PC-9 (cell line): ENCODE measurements around the gene LRRC7. TPM values are rescaled to one million over a fixed set of nuclear protein-coding genes. Genes with fewer than 3 reads are reported as not detected.

Source experiments
- BruUV-seq: library from RNA; stranded (reverse); fragments of 400-500 nt; replicated peaks from 2 replicates; lab custom pipeline; 2021; lab: Mats Ljungman, UMichigan
- CTCF ChIA-PET: fragments of 300-600 bp; sonication (Branson Sonifier 250); formaldehyde crosslinking; loops from one replicate; lab custom pipeline; 2022; ENCODE audit warnings: antibody characterized with exemption; lab: Charles Lee
- POLR2A ChIA-PET: fragments of 300-600 bp; sonication (Branson Sonifier 250); formaldehyde crosslinking; loops from one replicate; lab custom pipeline; 2022; ENCODE audit warnings: antibody characterized with exemption; ENCODE audit not compliant: unreplicated experiment; lab: Charles Lee
- DNase-seq, 2 experiments: peaks; one replicate each; pipeline versions ENCODE4 v3.0.0 to v3.0.0-alpha.2; 2015 to 2022; ENCODE audit warnings: mixed read lengths in 1 of 2
- H2AFZ ChIP-seq: fragments of 200-600 bp; sonication (generic); 2 replicates; pipeline ENCODE4 v1.8.1; 2017; ENCODE audit warnings: antibody characterized with exemption
- H3F3A ChIP-seq: fragments of 200-600 bp; sonication (generic); 2 replicates; pipeline ENCODE4 v1.8.1; 2017; ENCODE audit warnings: antibody characterized with exemption, mild to moderate bottlenecking, low read depth; ENCODE audit not compliant: insufficient read depth
- H3K27ac ChIP-seq: fragments of 200-600 bp; sonication (generic); 2 replicates; pipeline ENCODE4 v1.6.1; 2016; ENCODE audit warnings: mixed run types
- H3K27me3 ChIP-seq: fragments of 200-600 bp; sonication (generic); 2 replicates; pipeline ENCODE4 v1.6.1; 2016; ENCODE audit warnings: low read depth, mixed run types; ENCODE audit not compliant: insufficient read depth
- H3K36me3 ChIP-seq: fragments of 200-600 bp; sonication (generic); 2 replicates; pipeline ENCODE4 v1.6.1; 2016; ENCODE audit warnings: low read depth, mixed run types
- H3K4me1 ChIP-seq: fragments of 200-600 bp; sonication (generic); replicated peaks from 2 replicates; pipeline ENCODE4 v1.6.1; 2016; ENCODE audit warnings: mixed run types; ENCODE audit not compliant: insufficient read depth
- H3K4me2 ChIP-seq: fragments of 200-600 bp; sonication (generic); 2 replicates; pipeline ENCODE4 v1.6.1; 2017; ENCODE audit warnings: mixed run types
- H3K4me3 ChIP-seq: fragments of 200-600 bp; sonication (generic); 2 replicates; pipeline ENCODE4 v1.6.1; 2016; ENCODE audit warnings: mixed run types
- H3K79me2 ChIP-seq: fragments of 200-600 bp; sonication (generic); 2 replicates; pipeline ENCODE4 v1.6.1; 2017; ENCODE audit warnings: low read depth, mixed run types
- H3K9me2 ChIP-seq: fragments of 200-600 bp; sonication (generic); 2 replicates; pipeline ENCODE4 v1.8.1; 2017; ENCODE audit warnings: mild to moderate bottlenecking; ENCODE audit not compliant: insufficient read depth
- H3K9me3 ChIP-seq: fragments of 200-600 bp; sonication (generic); 2 replicates; pipeline ENCODE4 v1.8.1; 2016; ENCODE audit warnings: low read depth; ENCODE audit not compliant: insufficient read depth
- H4K20me1 ChIP-seq: fragments of 200-600 bp; sonication (generic); 2 replicates; pipeline ENCODE4 v1.8.1; 2017; ENCODE audit not compliant: insufficient read depth
- EZH2 ChIP-seq: fragments of 200-600 bp; sonication (generic); IDR thresholded peaks from 2 replicates; pipeline ENCODE4 v1.8.0; 2017; ENCODE audit warnings: antibody characterized with exemption, low read depth
- intact Hi-C: fragments of 100-400 bp; cut with micrococcal nuclease; formaldehyde crosslinking; loops from one replicate; pipeline ENCODE4 v1.10.0; 2022; ENCODE audit not compliant: unreplicated experiment
- total RNA-seq: library from RNA; stranded (reverse); gene quantifications from 2 replicates; pipeline ENCODE4 v1.2.3, GENCODE V29; 2021
- TF ChIP-seq, protein P1 (sequence below): fragments of 200-600 bp; sonication (generic); conservative IDR thresholded peaks from 2 replicates; pipeline ENCODE4 v1.6.1; 2017; ENCODE audit warnings: mixed run types, antibody characterized with exemption, mild to moderate bottlenecking, moderate library complexity

Gene LRRC7
- total RNA-seq, 1 experiment from 2014 or later = not detected

DNA sequence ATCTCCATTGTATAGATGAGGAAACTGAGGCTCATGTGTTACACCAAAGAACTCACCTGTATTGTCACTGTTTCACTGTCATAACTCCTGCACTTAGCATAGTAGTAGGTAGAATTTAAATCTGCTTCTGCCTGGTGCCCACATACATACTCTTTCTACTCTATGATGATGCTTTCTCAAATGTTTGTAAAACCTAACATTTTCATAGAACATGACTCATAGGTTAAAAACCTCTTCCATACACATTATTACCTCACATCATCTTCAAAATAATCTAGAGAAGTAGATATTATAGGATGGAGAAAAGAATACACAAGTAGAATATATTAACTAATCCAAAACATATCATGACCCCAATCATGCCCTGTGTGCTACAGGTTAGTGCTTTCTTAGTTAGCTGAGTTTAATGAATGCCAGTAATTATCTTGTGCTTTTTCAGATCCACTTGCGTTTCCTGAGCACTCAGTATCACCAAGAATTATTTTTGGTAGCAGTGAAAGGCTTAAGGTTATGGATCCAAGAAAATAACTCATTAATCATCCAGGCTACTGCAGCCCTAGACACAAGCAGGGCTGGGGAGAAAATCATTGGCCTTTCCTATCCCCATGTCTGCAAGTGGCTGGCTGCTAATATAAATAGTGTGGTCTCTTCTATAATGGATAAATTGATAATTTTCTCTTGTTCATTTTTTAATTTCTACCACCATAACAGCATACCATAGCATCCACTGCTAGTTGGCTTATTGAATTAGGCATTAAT, 480.8 kb downstream of the LRRC7 start:
- ChIA-PET CTCF (no interaction called here), POLR2A (no interaction called here)
- intact Hi-C loops = no loop called here
- no peaks in the 10 kb centered on the region for H3F3A ChIP-seq
- no peaks in the 10 kb centered on the region; the same call in 1 of the 2 replicates for H3K9me2 ChIP-seq
- no peaks in the 10 kb centered on the region for H3K36me3 ChIP-seq
- no peak overlapping the region for H3K4me3 ChIP-seq
- TF ChIP-seq EZH2 = no peak
- TF ChIP-seq, protein P1, sequence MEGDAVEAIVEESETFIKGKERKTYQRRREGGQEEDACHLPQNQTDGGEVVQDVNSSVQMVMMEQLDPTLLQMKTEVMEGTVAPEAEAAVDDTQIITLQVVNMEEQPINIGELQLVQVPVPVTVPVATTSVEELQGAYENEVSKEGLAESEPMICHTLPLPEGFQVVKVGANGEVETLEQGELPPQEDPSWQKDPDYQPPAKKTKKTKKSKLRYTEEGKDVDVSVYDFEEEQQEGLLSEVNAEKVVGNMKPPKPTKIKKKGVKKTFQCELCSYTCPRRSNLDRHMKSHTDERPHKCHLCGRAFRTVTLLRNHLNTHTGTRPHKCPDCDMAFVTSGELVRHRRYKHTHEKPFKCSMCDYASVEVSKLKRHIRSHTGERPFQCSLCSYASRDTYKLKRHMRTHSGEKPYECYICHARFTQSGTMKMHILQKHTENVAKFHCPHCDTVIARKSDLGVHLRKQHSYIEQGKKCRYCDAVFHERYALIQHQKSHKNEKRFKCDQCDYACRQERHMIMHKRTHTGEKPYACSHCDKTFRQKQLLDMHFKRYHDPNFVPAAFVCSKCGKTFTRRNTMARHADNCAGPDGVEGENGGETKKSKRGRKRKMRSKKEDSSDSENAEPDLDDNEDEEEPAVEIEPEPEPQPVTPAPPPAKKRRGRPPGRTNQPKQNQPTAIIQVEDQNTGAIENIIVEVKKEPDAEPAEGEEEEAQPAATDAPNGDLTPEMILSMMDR = no peak
- no peak overlapping the region for H3K27ac ChIP-seq
- no peaks in the 10 kb centered on the region for H3K79me2 ChIP-seq
- H4K20me1 ChIP-seq = no peaks in the 10 kb centered on the region; the same call in 1 of the 2 replicates
- no peaks in the 10 kb centered on the region for H3K9me3 ChIP-seq
- BruUV-seq = no TSS peak
- no peaks in the 10 kb centered on the region for H3K27me3 ChIP-seq
- no peak overlapping the region for H2AFZ ChIP-seq
- DNase-seq = no peak
- H3K4me1 ChIP-seq = peaks cover 17% of the 10 kb centered on the region
- H3K4me2 ChIP-seq = no peak overlapping the region

DNA sequence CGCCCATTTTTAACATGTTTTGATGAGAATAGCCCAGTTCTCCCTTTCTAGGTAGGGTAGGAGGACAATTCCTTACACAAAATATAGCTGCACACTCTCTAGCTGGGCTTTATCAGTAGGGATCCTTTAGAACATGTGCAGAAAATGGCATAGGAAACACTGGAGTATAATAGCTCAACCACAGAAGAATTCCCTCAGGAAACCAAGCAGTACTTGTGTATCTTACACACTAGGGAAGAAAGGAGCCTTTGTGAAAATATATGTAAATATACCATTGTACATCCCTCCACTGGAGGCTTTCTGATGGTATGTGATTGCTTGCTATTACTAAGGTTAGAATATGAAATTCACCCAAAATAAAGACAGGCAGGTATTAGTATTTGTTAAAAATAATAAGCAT, 484.2 kb downstream of the LRRC7 start:
- POLR2A ChIA-PET = no interaction called here
- TF ChIP-seq, protein P1 = no peak
- TF ChIP-seq EZH2 = no peak
- DNase-seq = no peak
- CTCF ChIA-PET = no interaction called here
- intact Hi-C loops = no loop called here
- Histone ChIP-seq H3F3A (no peaks in the 10 kb centered on the region), H3K36me3 (no peaks in the 10 kb centered on the region), H4K20me1 (no peaks in the 10 kb centered on the region), H3K9me3 (no peaks in the 10 kb centered on the region), H3K79me2 (no peaks in the 10 kb centered on the region), H3K4me1 (no peaks in the 10 kb centered on the region), H3K9me2 (no peaks in the 10 kb centered on the region; the same call in 1 of the 2 replicates), H3K27me3 (no peaks in the 10 kb centered on the region), H3K4me2 (no peak overlapping the region), H3K4me3 (no peak overlapping the region), H2AFZ (no peak overlapping the region), H3K27ac (no peak overlapping the region)
- BruUV-seq = no TSS peak

DNA sequence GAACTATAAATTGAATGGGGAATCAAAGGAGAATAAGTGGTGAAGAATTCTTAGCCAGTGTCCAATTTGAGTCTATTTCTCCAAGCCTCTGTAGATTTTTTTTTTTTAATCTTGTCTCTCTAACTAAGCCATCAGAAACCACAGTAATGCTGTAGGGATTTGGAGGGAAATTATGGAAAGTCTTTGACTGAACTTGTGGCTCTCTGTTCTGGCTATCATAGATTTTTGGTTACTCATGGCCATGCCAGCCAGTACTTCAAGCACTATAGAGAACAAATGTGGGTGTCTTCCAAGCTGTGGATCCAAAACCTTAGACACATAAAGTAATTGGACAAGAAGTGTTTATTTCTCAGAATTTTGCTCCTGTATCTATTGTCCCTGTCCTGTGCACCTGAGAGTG, 489.8 kb downstream of the LRRC7 start:
- ChIA-PET POLR2A (no interaction called here), CTCF (no interaction called here)
- BruUV-seq = no TSS peak

More for the DNA sequence above, 489.8 kb downstream of the LRRC7 start:
- no peak for DNase-seq
- intact Hi-C loops = no loop called here
- TF ChIP-seq, protein P1 = no peak
- no peak for TF ChIP-seq EZH2
- H3K9me3 ChIP-seq = no peaks in the 10 kb centered on the region
- H3F3A ChIP-seq = no peaks in the 10 kb centered on the region
- no peak overlapping the region for H2AFZ ChIP-seq
- H3K4me2 ChIP-seq = no peak overlapping the region
- H3K4me3 ChIP-seq = no peak overlapping the region
- no peaks in the 10 kb centered on the region for H3K79me2 ChIP-seq
- H3K4me1 ChIP-seq = no peaks in the 10 kb centered on the region
- no peaks in the 10 kb centered on the region for H3K36me3 ChIP-seq
- no peaks in the 10 kb centered on the region; the same call in 1 of the 2 replicates for H3K9me2 ChIP-seq
- H4K20me1 ChIP-seq = no peaks in the 10 kb centered on the region
- no peaks in the 10 kb centered on the region for H3K27me3 ChIP-seq
- no peak overlapping the region for H3K27ac ChIP-seq
